ENCODE measurements around the gene IKZF1.

- TF ChIP-seq POLR2A (IDR thresholded peaks at IDR 0.05) (no peak), CTCF (IDR thresholded peaks at IDR 0.05) (no peak)
Observed at GRCh38 chr7:50324113-50324512, 19.6 kb downstream of the IKZF1 start.
